Stimulated activated naive CD4-positive, alpha-beta T cell (primary cell): Measurements from ENCODE around the gene NAALADL1.
"Not testable (repeated sequence)": the region's sequence is repeated elsewhere in the genome, so short reads cannot be mapped to it uniquely, and the experiment has no call there.

Experiments used
- DNase-seq, 6 experiments: peaks; one replicate each; lab custom pipeline; 2025; lab: John Stamatoyannopoulos, UW

Gene NAALADL1

GRCh38 chr11:65013888-65014725 lies 44.2 kb downstream of the NAALADL1 start, which contains the start of gene ARL2:
Gene ARL2 (plus strand): TSS chr11:65014160. CDS start chr11:65014208, 48 bp downstream.
- DNase-seq: peak; percentile 70 to 92 (median 82)

GRCh38 chr11:65013130-65013887 lies 45.0 kb downstream of the NAALADL1 start:
- DNase-seq: peak; percentile 83 to 92 (median 90)

GRCh38 chr11:65008873-65009272 lies 49.5 kb downstream of the NAALADL1 start:
- DNase-seq: no peak

- DNase-seq: no peak
Measured at GRCh38 chr11:65008016-65008415, 50.3 kb downstream of the NAALADL1 start.

GRCh38 chr11:65003968-65004367 lies 54.4 kb downstream of the NAALADL1 start:
- DNase-seq: not testable (repeated sequence)

GRCh38 chr11:65003282-65003681 lies 55.1 kb downstream of the NAALADL1 start:
- no peak for DNase-seq

GRCh38 chr11:65002706-65003105 lies 55.6 kb downstream of the NAALADL1 start:
- DNase-seq: no peak

GRCh38 chr11:64999478-64999877 lies 58.9 kb downstream of the NAALADL1 start:
- DNase-seq: no peak

- DNase-seq: no peak
Measured at GRCh38 chr11:64998690-64999431, 59.5 kb downstream of the NAALADL1 start.

GRCh38 chr11:64998141-64998540 lies 60.2 kb downstream of the NAALADL1 start:
- DNase-seq: no peak

GRCh38 chr11:64996710-64997380 lies 61.5 kb downstream of the NAALADL1 start, which contains the start of gene BATF2:
Gene BATF2 (minus strand): TSS chr11:64996971. CDS start chr11:64996914, 57 bp downstream.
- DNase-seq: no peak

GRCh38 chr11:64996327-64996709 lies 62.0 kb downstream of the NAALADL1 start:
- no peak for DNase-seq
